ENCODE results near the gene GATC.

The GATC gene

GRCh38 chr12:120498870-120499515 lies 52.7 kb downstream of the GATC start:
- H3K4me3 ChIP-seq (ENCODE audit: low read length), result no peak overlapping the region
- no peak overlapping the region for H3K4me2 ChIP-seq (ENCODE audit: low read length)
- no peak overlapping the region for H3K27ac ChIP-seq (ENCODE audit: low read length)

GRCh38 chr12:120500581-120500980 lies 54.3 kb downstream of the GATC start:
- Histone ChIP-seq H3K9me3 (ENCODE audit: insufficient read depth, low read length) (no peaks in the 10 kb centered on the region), H3K4me1 (ENCODE audit: low read length) (peaks cover 8% of the 10 kb centered on the region), H3K4me3 (ENCODE audit: low read length) (no peak overlapping the region), H3K27ac (ENCODE audit: low read length) (no peak overlapping the region), H2AFZ (ENCODE audit: low read depth, low read length) (no peak overlapping the region), H3K36me3 (replicated peaks; ENCODE audit: low read depth, low read length) (peaks cover 39% of the 10 kb centered on the region), H3K9ac (ENCODE audit: low read length) (no peak overlapping the region), H3K79me2 (ENCODE audit: low read length) (peaks cover 27% of the 10 kb centered on the region), H3K27me3 (ENCODE audit: low read depth, low read length) (no peaks in the 10 kb centered on the region), H4K20me1 (ENCODE audit: insufficient read depth, low read length) (peaks cover 11% of the 10 kb centered on the region), H3K4me2 (ENCODE audit: low read length) (no peak overlapping the region)
- TF ChIP-seq EZH2phosphoT487 (IDR thresholded peaks at IDR 0.05; ENCODE audit: low read depth) (no peak), CTCF (IDR thresholded peaks at IDR 0.05; ENCODE audit: low read depth, low read length) (no peak)

More at GRCh38 chr12:120498870-120499515, 52.7 kb downstream of the GATC start:
- Histone ChIP-seq H3K36me3 (replicated peaks; ENCODE audit: low read depth, low read length) (peaks cover 33% of the 10 kb centered on the region), H3K9me3 (ENCODE audit: insufficient read depth, low read length) (no peaks in the 10 kb centered on the region), H3K4me1 (ENCODE audit: low read length) (peaks cover 14% of the 10 kb centered on the region), H2AFZ (ENCODE audit: low read depth, low read length) (no peak overlapping the region), H3K79me2 (ENCODE audit: low read length) (peaks cover 37% of the 10 kb centered on the region), H3K27me3 (ENCODE audit: low read depth, low read length) (no peaks in the 10 kb centered on the region), H3K9ac (ENCODE audit: low read length) (no peak overlapping the region), H4K20me1 (ENCODE audit: insufficient read depth, low read length) (peaks cover 11% of the 10 kb centered on the region)
- TF ChIP-seq CTCF (IDR thresholded peaks at IDR 0.05; ENCODE audit: low read depth, low read length) (no peak), EZH2phosphoT487 (IDR thresholded peaks at IDR 0.05; ENCODE audit: low read depth) (no peak)

GRCh38 chr12:120504587-120504986 lies 58.3 kb downstream of the GATC start:
- no peaks in the 10 kb centered on the region for H4K20me1 ChIP-seq (ENCODE audit: insufficient read depth, low read length)
- TF ChIP-seq CTCF (IDR thresholded peaks at IDR 0.05; ENCODE audit: low read depth, low read length) (no peak), EZH2phosphoT487 (IDR thresholded peaks at IDR 0.05; ENCODE audit: low read depth) (no peak)
- H3K4me3 ChIP-seq (ENCODE audit: low read length), result no peak overlapping the region
- no peak overlapping the region for H3K4me2 ChIP-seq (ENCODE audit: low read length)
- no peaks in the 10 kb centered on the region for H3K79me2 ChIP-seq (ENCODE audit: low read length)
- H3K4me1 ChIP-seq (ENCODE audit: low read length), result no peaks in the 10 kb centered on the region
- no peak overlapping the region for H3K9ac ChIP-seq (ENCODE audit: low read length)
- H3K27me3 ChIP-seq (ENCODE audit: low read depth, low read length), result no peaks in the 10 kb centered on the region
- no peaks in the 10 kb centered on the region for H3K9me3 ChIP-seq (ENCODE audit: insufficient read depth, low read length)
- H3K36me3 ChIP-seq (replicated peaks; ENCODE audit: low read depth, low read length), result peaks cover 23% of the 10 kb centered on the region
- H2AFZ ChIP-seq (ENCODE audit: low read depth, low read length), result no peak overlapping the region
- H3K27ac ChIP-seq (ENCODE audit: low read length), result no peak overlapping the region

DNA sequence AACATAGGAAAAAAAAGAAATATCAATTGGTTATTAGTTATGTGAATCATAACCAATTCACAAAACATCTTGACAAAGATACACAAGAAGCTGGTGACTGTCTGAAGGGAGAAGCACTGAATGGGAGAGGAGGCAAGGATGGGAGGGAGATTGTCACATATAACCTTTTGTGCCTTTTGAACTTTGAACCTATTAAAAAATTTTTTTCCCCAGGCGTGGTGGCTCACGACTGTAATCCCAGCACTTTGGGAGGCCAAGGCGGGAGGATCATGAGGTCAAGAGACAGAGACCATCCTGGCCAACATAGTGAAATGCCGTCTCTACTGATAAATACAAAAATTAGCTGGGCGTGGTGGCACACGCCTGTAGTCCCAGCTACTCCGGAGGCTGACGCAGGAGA lies 62.3 kb downstream of the GATC start:
- no peaks in the 10 kb centered on the region for H3K4me1 ChIP-seq (ENCODE audit: low read length)
- TF ChIP-seq CTCF (IDR thresholded peaks at IDR 0.05; ENCODE audit: low read depth, low read length) (no peak), EZH2phosphoT487 (IDR thresholded peaks at IDR 0.05; ENCODE audit: low read depth) (no peak)
- no peaks in the 10 kb centered on the region for H3K79me2 ChIP-seq (ENCODE audit: low read length)
- no peak overlapping the region for H3K9ac ChIP-seq (ENCODE audit: low read length)
- H2AFZ ChIP-seq (ENCODE audit: low read depth, low read length), result no peak overlapping the region
- no peaks in the 10 kb centered on the region for H3K9me3 ChIP-seq (ENCODE audit: insufficient read depth, low read length)
- no peaks in the 10 kb centered on the region for H3K27me3 ChIP-seq (ENCODE audit: low read depth, low read length)
- no peak overlapping the region for H3K4me2 ChIP-seq (ENCODE audit: low read length)
- no peaks in the 10 kb centered on the region for H4K20me1 ChIP-seq (ENCODE audit: insufficient read depth, low read length)
- H3K36me3 ChIP-seq (replicated peaks; ENCODE audit: low read depth, low read length), result peaks cover 15% of the 10 kb centered on the region
- no peak overlapping the region for H3K27ac ChIP-seq (ENCODE audit: low read length)
- no peak overlapping the region for H3K4me3 ChIP-seq (ENCODE audit: low read length)
